HepG2 (cell line): ENCODE measurements around the gene TRPM5. TPM values are rescaled to one million over a fixed set of nuclear protein-coding genes. Genes with fewer than 3 reads are reported as not detected.
A peak's percentile ranks its signal among the peaks of the same experiment; 100 is the strongest.

Source experiments
- BCL3 ChIP-seq: sonication (generic); formaldehyde crosslinking; IDR thresholded peaks from 2 replicates; pipeline ENCODE4 v1.5.1; 2020; ENCODE audit warnings: mild to moderate bottlenecking, missing genetic modification reagents, moderate library complexity
- BRCA1 ChIP-seq: sonication (generic); formaldehyde crosslinking; IDR thresholded peaks from 2 replicates; pipeline ENCODE4 v1.4.0; 2020; ENCODE audit warnings: missing genetic modification reagents
- E2F2 ChIP-seq: sonication (generic); formaldehyde crosslinking; IDR thresholded peaks from 2 replicates; pipeline ENCODE4 v1.4.0; 2020; ENCODE audit warnings: missing genetic modification reagents, borderline replicate concordance
- GABPB1 ChIP-seq: IDR thresholded peaks from 2 replicates; pipeline ENCODE4 v1.6.1; 2016; ENCODE audit warnings: mild to moderate bottlenecking, missing genetic modification reagents, moderate library complexity, missing compliant biosample characterization
- ISX ChIP-seq: sonication (generic); formaldehyde crosslinking; conservative IDR thresholded peaks from 2 replicates; pipeline ENCODE4 v1.5.0; 2020; ENCODE audit warnings: missing genetic modification reagents
- KDM2A ChIP-seq: sonication (generic); formaldehyde crosslinking; IDR thresholded peaks from 2 replicates; pipeline ENCODE4 v1.4.0; 2020; ENCODE audit warnings: low read depth, missing genetic modification reagents, borderline replicate concordance
- PCBP2 ChIP-seq: fragments of 200-400 bp; formaldehyde crosslinking; optimal IDR thresholded peaks from 2 replicates; pipeline ENCODE3; 2018; ENCODE audit warnings: low read length, low read depth; ENCODE audit not compliant: poor library complexity, severe bottlenecking
- TFDP2 ChIP-seq: sonication (generic); formaldehyde crosslinking; IDR thresholded peaks from 2 replicates; pipeline ENCODE4 v1.4.0; 2020; ENCODE audit warnings: missing genetic modification reagents
- XBP1 ChIP-seq: sonication (generic); formaldehyde crosslinking; IDR thresholded peaks from 2 replicates; pipeline ENCODE4 v1.5.0; 2020; ENCODE audit warnings: missing genetic modification reagents
- ZMYM3 ChIP-seq: sonication (generic); formaldehyde crosslinking; IDR thresholded peaks from 2 replicates; pipeline ENCODE4 v1.5.1; 2020; ENCODE audit warnings: mild to moderate bottlenecking, missing genetic modification reagents
- ZNF17 ChIP-seq: sonication (generic); formaldehyde crosslinking; IDR thresholded peaks from 2 replicates; pipeline ENCODE4 v1.5.0; 2020; ENCODE audit warnings: mild to moderate bottlenecking, missing genetic modification reagents
- ZNF281 ChIP-seq: sonication (generic); formaldehyde crosslinking; IDR thresholded peaks from 2 replicates; pipeline ENCODE4 v1.4.0; 2020; ENCODE audit warnings: missing genetic modification reagents, borderline replicate concordance
- ZNF335 ChIP-seq: sonication (generic); formaldehyde crosslinking; IDR thresholded peaks from 2 replicates; pipeline ENCODE4 v1.4.0; 2020; ENCODE audit warnings: missing genetic modification reagents
- ZNF546 ChIP-seq: sonication (generic); formaldehyde crosslinking; conservative IDR thresholded peaks from 2 replicates; pipeline ENCODE4 v1.8.1; 2023; ENCODE audit warnings: mild to moderate bottlenecking, missing genetic modification reagents
- ZNF572 ChIP-seq: sonication (generic); formaldehyde crosslinking; IDR thresholded peaks from 2 replicates; pipeline ENCODE4 v1.5.1; 2020; ENCODE audit warnings: mild to moderate bottlenecking, missing genetic modification reagents
- polyA plus RNA-seq, 8 experiments: library from polyadenylated mRNA; depleted of rRNA in 3 of 8; stranded (reverse) in 7 of 8; unstranded in 1 of 8; fragments of >200 nt; fragmentation: Illumina TruSeq in 4 of 8; extraction: Trizol in 4 of 8; gene quantifications; 2 replicates each; pipeline versions ENCODE4 v1.2.1 to v1.2.3, GENCODE V29; 2011 to 2016; ENCODE audit warnings: low read depth in 4 of 8, missing spikeins in 1 of 8, mixed read lengths in 1 of 8; ENCODE audit not compliant: insufficient read depth in 1 of 8
- total RNA-seq, 5 experiments: library from RNA; depleted of rRNA; stranded (reverse); fragments of >200 nt; fragmentation: Illumina TruSeq; extraction: Trizol; gene quantifications; 2 replicates each; pipeline ENCODE4 v1.2.3, GENCODE V29; 2016; ENCODE audit warnings: low read depth in 1 of 5
- TF ChIP-seq, protein P1 (sequence below): sonication (generic); formaldehyde crosslinking; IDR thresholded peaks from 2 replicates; pipeline ENCODE4 v1.4.0; 2020; ENCODE audit warnings: missing genetic modification reagents
- TF ChIP-seq, protein P2 (sequence below): sonication (generic); formaldehyde crosslinking; IDR thresholded peaks from 2 replicates; pipeline ENCODE4 v1.4.0; 2020; ENCODE audit warnings: mild to moderate bottlenecking, low read depth, missing genetic modification reagents
- TF ChIP-seq, protein P3 (sequence below): sonication (generic); formaldehyde crosslinking; IDR thresholded peaks from 2 replicates; pipeline ENCODE4 v1.4.0; 2020; ENCODE audit warnings: missing genetic modification reagents

TRPM5 gene
- total and polyA plus RNA-seq, 2 of the 13 experiments (the other 11 are each of a cell fraction or from before 2014, with no cell fraction given), result 0.12 TPM; not detected in 1

DNA sequence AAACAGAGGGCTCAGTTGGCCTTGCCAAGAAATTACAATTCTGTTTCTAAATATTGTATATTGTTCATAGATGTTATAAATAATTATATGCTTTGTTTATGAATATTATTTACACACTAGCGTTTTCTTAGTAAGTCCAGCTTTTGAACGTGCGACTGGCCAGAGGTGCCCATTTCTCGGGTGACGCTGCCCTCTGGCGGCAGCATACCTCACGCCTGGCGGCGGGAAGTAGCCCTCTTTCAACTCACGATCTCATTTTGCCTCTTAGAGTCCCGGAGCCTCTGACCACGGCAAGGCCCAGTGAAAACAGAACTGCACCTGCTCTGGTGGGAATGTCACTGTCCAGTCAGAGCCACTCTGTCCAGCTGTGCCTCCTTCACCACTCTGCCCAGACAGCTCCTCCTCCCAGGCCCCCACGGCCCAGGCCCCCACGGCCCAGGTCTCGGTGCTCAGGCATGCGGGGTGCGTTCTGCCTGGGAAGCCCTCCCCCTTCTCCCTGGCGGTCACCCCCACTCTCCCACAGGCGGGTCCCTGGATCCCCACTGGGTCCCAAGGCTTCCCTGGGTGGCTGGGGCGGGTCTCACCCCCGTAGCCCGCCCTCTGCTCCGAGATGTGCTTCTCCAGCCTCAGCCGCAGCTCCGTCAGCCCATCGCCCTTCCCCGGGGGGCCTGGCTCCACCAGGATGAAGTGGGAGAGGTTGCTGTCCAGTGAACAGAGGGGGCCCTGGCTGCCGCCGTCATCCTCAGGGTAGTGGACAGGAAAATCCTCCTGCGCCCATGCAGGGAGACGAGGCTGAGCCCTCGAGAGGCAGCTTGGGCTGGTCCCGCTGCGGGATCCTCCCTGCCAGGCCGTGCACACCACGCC lies 24.4 kb downstream of the TRPM5 start (continued):
- TF ChIP-seq, protein P1, sequence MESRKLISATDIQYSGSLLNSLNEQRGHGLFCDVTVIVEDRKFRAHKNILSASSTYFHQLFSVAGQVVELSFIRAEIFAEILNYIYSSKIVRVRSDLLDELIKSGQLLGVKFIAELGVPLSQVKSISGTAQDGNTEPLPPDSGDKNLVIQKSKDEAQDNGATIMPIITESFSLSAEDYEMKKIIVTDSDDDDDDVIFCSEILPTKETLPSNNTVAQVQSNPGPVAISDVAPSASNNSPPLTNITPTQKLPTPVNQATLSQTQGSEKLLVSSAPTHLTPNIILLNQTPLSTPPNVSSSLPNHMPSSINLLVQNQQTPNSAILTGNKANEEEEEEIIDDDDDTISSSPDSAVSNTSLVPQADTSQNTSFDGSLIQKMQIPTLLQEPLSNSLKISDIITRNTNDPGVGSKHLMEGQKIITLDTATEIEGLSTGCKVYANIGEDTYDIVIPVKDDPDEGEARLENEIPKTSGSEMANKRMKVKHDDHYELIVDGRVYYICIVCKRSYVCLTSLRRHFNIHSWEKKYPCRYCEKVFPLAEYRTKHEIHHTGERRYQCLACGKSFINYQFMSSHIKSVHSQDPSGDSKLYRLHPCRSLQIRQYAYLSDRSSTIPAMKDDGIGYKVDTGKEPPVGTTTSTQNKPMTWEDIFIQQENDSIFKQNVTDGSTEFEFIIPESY, result peak; percentile 64
- peak; percentile 78 for TF ChIP-seq KDM2A
- TF ChIP-seq XBP1 (CRISPR knock-in tag), result no peak
- TF ChIP-seq GABPB1 (CRISPR knock-in tag), result peak; percentile 78
- TF ChIP-seq TFDP2 (CRISPR knock-in tag), result peak; percentile 75
- TF ChIP-seq, protein P2, sequence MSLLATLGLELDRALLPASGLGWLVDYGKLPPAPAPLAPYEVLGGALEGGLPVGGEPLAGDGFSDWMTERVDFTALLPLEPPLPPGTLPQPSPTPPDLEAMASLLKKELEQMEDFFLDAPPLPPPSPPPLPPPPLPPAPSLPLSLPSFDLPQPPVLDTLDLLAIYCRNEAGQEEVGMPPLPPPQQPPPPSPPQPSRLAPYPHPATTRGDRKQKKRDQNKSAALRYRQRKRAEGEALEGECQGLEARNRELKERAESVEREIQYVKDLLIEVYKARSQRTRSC, result no peak
- no peak for TF ChIP-seq ZNF281 (CRISPR knock-in tag)
- no peak for TF ChIP-seq BCL3 (CRISPR knock-in tag)
- TF ChIP-seq ZMYM3 (CRISPR knock-in tag), result no peak
- TF ChIP-seq ZNF546 (CRISPR knock-in tag), result no peak
- TF ChIP-seq ZNF335 (CRISPR knock-in tag), result no peak
- no peak for TF ChIP-seq ZNF17 (CRISPR knock-in tag)
- no peak for TF ChIP-seq BRCA1 (CRISPR knock-in tag)
- TF ChIP-seq ZNF572, result peak; percentile 68; the same call in 1 of the 2 replicates
- TF ChIP-seq PCBP2, result no peak
- TF ChIP-seq, protein P3, sequence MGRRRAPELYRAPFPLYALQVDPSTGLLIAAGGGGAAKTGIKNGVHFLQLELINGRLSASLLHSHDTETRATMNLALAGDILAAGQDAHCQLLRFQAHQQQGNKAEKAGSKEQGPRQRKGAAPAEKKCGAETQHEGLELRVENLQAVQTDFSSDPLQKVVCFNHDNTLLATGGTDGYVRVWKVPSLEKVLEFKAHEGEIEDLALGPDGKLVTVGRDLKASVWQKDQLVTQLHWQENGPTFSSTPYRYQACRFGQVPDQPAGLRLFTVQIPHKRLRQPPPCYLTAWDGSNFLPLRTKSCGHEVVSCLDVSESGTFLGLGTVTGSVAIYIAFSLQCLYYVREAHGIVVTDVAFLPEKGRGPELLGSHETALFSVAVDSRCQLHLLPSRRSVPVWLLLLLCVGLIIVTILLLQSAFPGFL (CRISPR knock-in tag), result no peak
- TF ChIP-seq ISX (CRISPR knock-in tag), result no peak
- no peak for TF ChIP-seq E2F2 (CRISPR knock-in tag)
